NB4 (cell line): ENCODE results near the gene PIGT.

ENCODE experiments used
- DNase-seq: peaks from one replicate; pipeline ENCODE4 v3.0.0; 2010; ENCODE audit warnings: low read depth
- H3K4me3 ChIP-seq: one replicate; pipeline ENCODE4 v1.5.1; 2011; ENCODE audit warnings: mild to moderate bottlenecking, low read depth, low read length, moderate library complexity
- CTCF ChIP-seq: IDR thresholded peaks from one replicate; pipeline ENCODE4 v1.5.1; 2012; ENCODE audit warnings: low read depth, low read length
- MAX ChIP-seq: IDR thresholded peaks from 2 replicates; pipeline ENCODE4 v1.6.1; 2011; ENCODE audit warnings: low read depth, low read length
- MYC ChIP-seq: IDR thresholded peaks from 2 replicates; pipeline ENCODE4 v1.6.1; 2011; ENCODE audit warnings: low read depth, low read length
- POLR2A ChIP-seq: IDR thresholded peaks from 2 replicates; pipeline ENCODE4 v1.6.1; 2011; ENCODE audit warnings: mild to moderate bottlenecking; ENCODE audit not compliant: insufficient read length; ENCODE audit errors: extremely low read depth

PIGT gene

GRCh38 chr20:45425561-45425960, 9.6 kb downstream of the PIGT start:
- H3K4me3 ChIP-seq = no peak overlapping the region
- TF ChIP-seq MYC = no peak
- no peak for TF ChIP-seq MAX
- no peak for TF ChIP-seq CTCF
- no peak for TF ChIP-seq POLR2A
- no peak for DNase-seq

- peak; percentile 61 for DNase-seq
- TF ChIP-seq POLR2A = no peak
- TF ChIP-seq MAX = no peak
- H3K4me3 ChIP-seq = no peak overlapping the region
Measured at GRCh38 chr20:45426320-45427016, 10.5 kb downstream of the PIGT start.

GRCh38 chr20:45427236-45428149, 11.6 kb downstream of the PIGT start:
- no peak for TF ChIP-seq CTCF
- no peak for TF ChIP-seq MAX
- no peak for TF ChIP-seq MYC
- no peak for TF ChIP-seq POLR2A
- no peak overlapping the region for H3K4me3 ChIP-seq
- no peak for DNase-seq

DNA sequence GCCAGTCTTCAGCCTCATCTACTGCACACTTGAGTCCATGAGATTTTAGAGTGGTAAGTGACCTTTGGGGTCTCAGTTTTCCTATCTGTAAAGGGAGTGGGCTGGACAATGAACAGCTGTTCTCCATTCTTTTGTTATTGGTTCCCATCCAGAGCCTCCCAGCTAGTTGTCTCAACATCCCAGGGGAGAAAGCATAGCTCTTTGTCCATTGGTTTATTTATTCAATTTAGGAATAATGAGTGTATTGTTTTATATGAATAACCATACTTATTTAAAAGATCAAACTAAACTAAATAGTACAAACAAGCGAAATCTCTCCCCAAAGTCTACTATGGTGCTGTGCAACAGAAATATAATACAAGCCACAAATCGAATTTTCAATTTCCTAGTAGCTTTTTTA, 13.7 kb downstream of the PIGT start:
- no peak overlapping the region for H3K4me3 ChIP-seq
- DNase-seq = no peak
- no peak for TF ChIP-seq POLR2A
- no peak for TF ChIP-seq CTCF
- no peak for TF ChIP-seq MYC
- TF ChIP-seq MAX = no peak

DNA sequence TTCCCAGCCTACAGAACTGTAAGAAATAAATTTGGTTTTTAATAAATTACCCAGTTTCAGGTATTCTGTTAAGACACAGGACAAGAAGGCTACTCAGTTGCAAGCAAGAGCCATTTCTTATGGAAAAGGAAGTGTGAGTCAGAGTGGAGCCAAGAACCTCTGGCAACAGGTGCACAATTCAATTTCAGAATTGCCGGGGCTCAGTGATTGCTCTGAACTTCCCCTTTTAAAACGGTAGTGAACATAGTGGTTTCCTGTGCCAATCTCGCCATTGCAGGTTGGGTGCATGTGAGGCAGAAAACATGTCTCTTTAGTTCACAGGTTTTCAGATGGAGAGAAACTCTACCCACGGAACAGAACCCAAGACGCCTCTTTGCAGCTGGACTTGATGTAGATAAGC, 16.4 kb downstream of the PIGT start:
- peak; percentile 58; the same call in 1 of the 2 replicates for TF ChIP-seq MAX
- TF ChIP-seq CTCF = no peak
- TF ChIP-seq POLR2A = no peak
- no peak; the same call in 1 of the 2 replicates for TF ChIP-seq MYC
- no peak overlapping the region for H3K4me3 ChIP-seq
- peak; percentile 91 for DNase-seq

- DNase-seq = no peak
- H3K4me3 ChIP-seq = no peak overlapping the region
- TF ChIP-seq MAX (no peak), POLR2A (no peak), CTCF (no peak), MYC (no peak)
Measured at GRCh38 chr20:45433316-45433715, 17.4 kb downstream of the PIGT start.
